ES-I3 (cell line): ENCODE results near the gene CMTM8.

Experiments
- H3K36me3 ChIP-seq: 2 replicates; pipeline ENCODE4 v1.6.1; 2013; ENCODE audit warnings: mild to moderate bottlenecking, low read length, control low read depth, moderate library complexity; ENCODE audit not compliant: insufficient read depth
- H3K4me1 ChIP-seq: 2 replicates; pipeline ENCODE4 v1.6.1; 2013; ENCODE audit warnings: mild to moderate bottlenecking, control low read depth, low read length; ENCODE audit not compliant: insufficient read depth
- H3K9ac ChIP-seq: 2 replicates; pipeline ENCODE4 v1.6.1; 2013; ENCODE audit warnings: low read depth, mild to moderate bottlenecking, low read length, moderate library complexity
- H3K9me3 ChIP-seq: 2 replicates; pipeline ENCODE4 v1.6.1; 2013; ENCODE audit warnings: mild to moderate bottlenecking, low read length, moderate library complexity; ENCODE audit not compliant: control insufficient read depth, insufficient read depth

Gene CMTM8

GRCh38 chr3:32391643-32392535, 153.4 kb downstream of the CMTM8 start, which contains the start of gene CMTM7:
CMTM7 (plus strand) TSS chr3:32391853; CDS start chr3:32391907, 54 bp downstream.
- Histone ChIP-seq H3K9me3 (no peaks in the 10 kb centered on the region), H3K4me1 (no peaks in the 10 kb centered on the region; the same call in 1 of the 2 replicates), H3K9ac (peak within 1 kb of the TSS; percentile 94), H3K36me3 (no peaks in the 10 kb centered on the region)

GRCh38 chr3:32392536-32393302, 154.2 kb downstream of the CMTM8 start:
- Histone ChIP-seq H3K9me3 (no peaks in the 10 kb centered on the region), H3K4me1 (no peaks in the 10 kb centered on the region; the same call in 1 of the 2 replicates), H3K9ac (peak overlapping the region; percentile 94), H3K36me3 (no peaks in the 10 kb centered on the region)

DNA sequence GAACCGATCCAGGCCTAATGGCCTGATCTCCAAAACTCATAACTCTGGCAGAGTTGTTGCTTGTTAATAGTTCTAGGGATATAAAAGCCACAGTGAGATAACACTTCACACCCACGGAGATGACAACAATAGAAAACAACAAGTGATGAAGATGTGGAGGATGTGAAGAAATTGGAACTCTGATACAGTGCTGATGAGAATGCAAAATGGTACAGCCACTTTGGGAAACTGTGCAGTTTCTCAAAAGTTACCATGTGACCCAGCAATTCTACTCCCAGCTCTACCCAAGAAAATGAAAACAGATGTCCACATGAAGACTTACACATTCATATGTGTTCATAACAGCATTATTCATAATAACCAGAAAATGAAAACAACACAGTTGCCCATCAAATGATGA, 157.0 kb downstream of the CMTM8 start:
- H3K9ac ChIP-seq: no peak overlapping the region
- H3K9me3 ChIP-seq: no peaks in the 10 kb centered on the region
- H3K36me3 ChIP-seq: no peaks in the 10 kb centered on the region
- H3K4me1 ChIP-seq: no peaks in the 10 kb centered on the region; the same call in 1 of the 2 replicates

GRCh38 chr3:32397941-32398340, 159.5 kb downstream of the CMTM8 start:
- Histone ChIP-seq H3K9ac (no peak overlapping the region), H3K9me3 (no peaks in the 10 kb centered on the region), H3K36me3 (no peaks in the 10 kb centered on the region), H3K4me1 (peaks cover 3% of the 10 kb centered on the region; the same call in 1 of the 2 replicates)

DNA sequence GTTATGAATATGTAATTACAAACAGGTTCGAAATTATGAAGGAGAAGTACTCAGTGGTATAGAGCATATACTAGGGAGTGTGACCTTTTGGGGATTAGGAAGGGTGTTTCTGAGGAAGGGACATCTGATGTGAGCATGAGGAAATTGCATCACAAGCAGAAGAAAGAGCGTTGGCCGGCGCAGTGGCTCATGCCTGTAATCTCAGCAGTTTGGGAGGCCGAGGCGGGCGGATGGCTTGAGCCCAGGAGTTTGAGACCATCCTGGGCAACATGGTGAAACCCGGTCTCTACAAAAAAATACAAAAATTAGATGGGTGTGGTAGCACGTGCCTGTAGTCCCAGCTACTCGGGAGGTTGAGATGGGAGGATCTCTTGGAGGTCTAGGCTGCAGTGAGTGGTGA, 160.1 kb downstream of the CMTM8 start:
- 0 out of 2 replicates have a peak, but pooled peaks cover 6% of the 10 kb centered on the region for H3K4me1 ChIP-seq
- no peaks in the 10 kb centered on the region for H3K36me3 ChIP-seq
- no peaks in the 10 kb centered on the region for H3K9me3 ChIP-seq
- H3K9ac ChIP-seq: no peak overlapping the region

- Histone ChIP-seq H3K9me3 (no peaks in the 10 kb centered on the region), H3K4me1 (0 out of 2 replicates have a peak, but pooled peaks cover 6% of the 10 kb centered on the region), H3K36me3 (no peaks in the 10 kb centered on the region), H3K9ac (no peak overlapping the region)
Measured at GRCh38 chr3:32399030-32399620, 160.6 kb downstream of the CMTM8 start.

DNA sequence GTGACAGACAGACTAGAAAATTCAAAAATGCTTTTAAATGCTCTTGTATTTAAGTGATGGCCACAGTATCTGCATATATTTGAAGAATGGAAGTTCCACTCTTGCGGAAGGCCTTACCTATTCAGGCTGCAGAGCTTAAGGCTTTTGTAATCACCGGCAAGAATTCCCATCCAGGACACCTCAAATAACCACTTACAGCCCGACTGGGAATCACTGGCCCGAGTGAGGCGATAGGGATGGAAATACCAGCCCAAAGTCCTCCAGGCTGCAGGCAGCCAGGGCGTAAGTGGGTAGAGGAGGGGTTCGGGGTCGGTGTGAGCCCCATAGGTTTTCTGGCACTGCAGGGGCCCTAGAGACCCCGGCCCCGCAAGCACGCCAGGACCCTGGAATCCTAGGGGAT, 162.6 kb downstream of the CMTM8 start:
- Histone ChIP-seq H3K9ac (peak overlapping the region; percentile 66), H3K4me1 (0 out of 2 replicates have a peak, but pooled peaks cover 6% of the 10 kb centered on the region), H3K9me3 (no peaks in the 10 kb centered on the region), H3K36me3 (no peaks in the 10 kb centered on the region)

GRCh38 chr3:32401556-32402081, 163.1 kb downstream of the CMTM8 start:
- peaks cover 8% of the 10 kb centered on the region; the same call in 1 of the 2 replicates for H3K4me1 ChIP-seq
- peak overlapping the region; percentile 66 for H3K9ac ChIP-seq

DNA sequence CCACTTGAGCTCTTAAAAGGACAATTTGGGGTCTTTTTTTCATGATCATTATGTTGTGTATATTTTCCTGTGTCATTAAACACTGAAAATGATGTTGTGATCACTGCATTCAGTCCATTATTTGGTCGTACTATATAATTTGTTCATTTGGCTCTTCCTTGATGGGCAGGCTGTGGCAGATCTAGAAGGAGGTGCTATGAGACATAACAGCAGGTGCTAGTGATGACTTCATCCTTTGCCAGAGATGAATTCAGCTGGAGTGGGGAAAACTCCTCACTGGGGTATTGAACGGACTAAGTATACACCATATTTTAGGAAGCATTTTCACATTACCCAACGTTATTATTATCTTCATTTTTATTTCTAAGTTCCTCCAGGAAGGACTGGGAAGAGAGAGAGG, 165.2 kb downstream of the CMTM8 start:
- H3K36me3 ChIP-seq: no peaks in the 10 kb centered on the region
- peaks cover 12% of the 10 kb centered on the region; the same call in 1 of the 2 replicates for H3K4me1 ChIP-seq
- H3K9me3 ChIP-seq: no peaks in the 10 kb centered on the region
- H3K9ac ChIP-seq: no peak overlapping the region

More at GRCh38 chr3:32401556-32402081, 163.1 kb downstream of the CMTM8 start:
- H3K9me3 ChIP-seq: no peaks in the 10 kb centered on the region
- no peaks in the 10 kb centered on the region for H3K36me3 ChIP-seq

- Histone ChIP-seq H3K9ac (no peak overlapping the region), H3K9me3 (no peaks in the 10 kb centered on the region), H3K36me3 (no peaks in the 10 kb centered on the region), H3K4me1 (peaks cover 12% of the 10 kb centered on the region; the same call in 1 of the 2 replicates)
Measured at GRCh38 chr3:32404714-32405113, 166.2 kb downstream of the CMTM8 start.

DNA sequence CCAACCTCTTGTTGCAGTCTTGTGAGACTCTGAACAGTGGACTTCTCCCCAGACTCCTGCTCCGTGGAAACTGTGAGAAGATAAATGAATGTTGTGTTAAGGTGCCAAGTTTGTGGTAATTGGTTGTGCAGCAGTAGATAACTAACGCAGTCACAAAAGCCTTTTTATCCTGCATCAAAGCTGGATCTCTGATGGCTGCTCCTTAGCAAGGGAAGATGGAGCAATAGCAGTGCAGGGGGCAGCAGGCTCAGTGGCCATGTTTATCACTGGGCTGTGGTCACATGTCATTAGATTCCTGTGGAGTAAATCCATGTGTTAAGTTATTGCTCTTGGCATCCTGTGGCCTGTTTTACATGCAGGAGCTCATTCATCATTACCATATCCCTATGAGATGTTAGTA, 166.7 kb downstream of the CMTM8 start:
- H3K9me3 ChIP-seq: no peaks in the 10 kb centered on the region
- no peaks in the 10 kb centered on the region for H3K36me3 ChIP-seq
- peaks cover 14% of the 10 kb centered on the region for H3K4me1 ChIP-seq
- H3K9ac ChIP-seq: no peak overlapping the region

- Histone ChIP-seq H3K36me3 (no peaks in the 10 kb centered on the region), H3K9ac (no peak overlapping the region), H3K4me1 (peaks cover 21% of the 10 kb centered on the region), H3K9me3 (no peaks in the 10 kb centered on the region)
Measured at GRCh38 chr3:32405711-32406323, 167.3 kb downstream of the CMTM8 start.

GRCh38 chr3:32406486-32407408, 168.3 kb downstream of the CMTM8 start:
- Histone ChIP-seq H3K9me3 (no peaks in the 10 kb centered on the region), H3K4me1 (peaks cover 22% of the 10 kb centered on the region), H3K36me3 (no peaks in the 10 kb centered on the region), H3K9ac (no peak overlapping the region)
